GM11168 (cell line): Measurements from ENCODE around the gene PDE8B.

Experiments
- in situ Hi-C: fragments of 300-500 bp; cut with MboI; formaldehyde crosslinking; loops from one replicate; pipeline ENCODE4 v1.12.0; 2022; ENCODE audit warnings: low sequenced_read_pairs; ENCODE audit not compliant: unreplicated experiment

The PDE8B gene

GRCh38 chr5:77281969-77282336 lies 71.5 kb downstream of the PDE8B start:
- in situ Hi-C loops, result no loop called here

GRCh38 chr5:77282337-77283027 lies 72.0 kb downstream of the PDE8B start:
- in situ Hi-C loops, result no loop called here

- in situ Hi-C loops, result no loop called here
These were observed 74.9 kb downstream of the PDE8B start for GRCh38 chr5:77285251-77285841.

- in situ Hi-C loops, result no loop called here
These were observed 81.7 kb downstream of the PDE8B start for GRCh38 chr5:77292026-77292757.

- in situ Hi-C loops, result no loop called here
These were observed 83.7 kb downstream of the PDE8B start for GRCh38 chr5:77294185-77294584.

- in situ Hi-C loops, result no loop called here
These were observed 85.4 kb downstream of the PDE8B start for GRCh38 chr5:77295863-77296378.

- in situ Hi-C loops, result no loop called here
These were observed 87.7 kb downstream of the PDE8B start for GRCh38 chr5:77298146-77298545.

- in situ Hi-C loops, result no loop called here
These were observed 90.0 kb downstream of the PDE8B start for GRCh38 chr5:77300451-77300850.

GRCh38 chr5:77301447-77301883 lies 91.0 kb downstream of the PDE8B start:
- in situ Hi-C loops, result no loop called here

GRCh38 chr5:77302247-77302646 lies 91.8 kb downstream of the PDE8B start:
- in situ Hi-C loops, result no loop called here

- in situ Hi-C loops, result no loop called here
These were observed 92.2 kb downstream of the PDE8B start for GRCh38 chr5:77302653-77303052.

GRCh38 chr5:77304388-77304787 lies 93.9 kb downstream of the PDE8B start:
- in situ Hi-C loops, result no loop called here

GRCh38 chr5:77305222-77305846 lies 94.9 kb downstream of the PDE8B start:
- in situ Hi-C loops, result no loop called here

- in situ Hi-C loops, result no loop called here
These were observed 95.5 kb downstream of the PDE8B start for GRCh38 chr5:77305956-77306355.

GRCh38 chr5:77306531-77306930 lies 96.1 kb downstream of the PDE8B start:
- in situ Hi-C loops, result no loop called here

- in situ Hi-C loops, result no loop called here
These were observed 97.9 kb downstream of the PDE8B start for GRCh38 chr5:77308154-77308960.

- in situ Hi-C loops, result no loop called here
These were observed 98.7 kb downstream of the PDE8B start for GRCh38 chr5:77309140-77309539.

- in situ Hi-C loops, result no loop called here
These were observed 100.2 kb downstream of the PDE8B start for GRCh38 chr5:77310494-77311213.

GRCh38 chr5:77311214-77311571 lies 100.7 kb downstream of the PDE8B start:
- in situ Hi-C loops, result no loop called here
